Measurements from ENCODE around the gene SLC66A3.

The SLC66A3 gene

DNA sequence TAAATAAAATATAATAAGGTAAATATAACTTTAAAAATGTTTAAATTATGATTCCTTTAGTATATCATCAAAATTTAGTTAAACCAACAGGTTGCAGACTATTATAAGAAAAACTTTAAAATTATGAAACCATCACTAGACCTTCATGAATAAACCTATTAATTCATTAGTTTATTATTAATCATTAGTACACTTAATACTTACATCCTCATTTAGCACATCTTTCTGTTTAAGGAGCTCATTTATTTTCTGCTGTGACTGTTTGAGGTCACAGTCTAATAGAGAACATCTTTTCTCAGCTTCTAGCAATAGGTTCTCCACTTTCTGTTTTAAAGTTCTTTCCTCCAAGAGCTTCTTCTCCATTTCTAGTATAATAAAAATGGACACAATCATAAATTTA, 52.8 kb downstream of the SLC66A3 start:
- TF ChIP-seq, protein P1, sequence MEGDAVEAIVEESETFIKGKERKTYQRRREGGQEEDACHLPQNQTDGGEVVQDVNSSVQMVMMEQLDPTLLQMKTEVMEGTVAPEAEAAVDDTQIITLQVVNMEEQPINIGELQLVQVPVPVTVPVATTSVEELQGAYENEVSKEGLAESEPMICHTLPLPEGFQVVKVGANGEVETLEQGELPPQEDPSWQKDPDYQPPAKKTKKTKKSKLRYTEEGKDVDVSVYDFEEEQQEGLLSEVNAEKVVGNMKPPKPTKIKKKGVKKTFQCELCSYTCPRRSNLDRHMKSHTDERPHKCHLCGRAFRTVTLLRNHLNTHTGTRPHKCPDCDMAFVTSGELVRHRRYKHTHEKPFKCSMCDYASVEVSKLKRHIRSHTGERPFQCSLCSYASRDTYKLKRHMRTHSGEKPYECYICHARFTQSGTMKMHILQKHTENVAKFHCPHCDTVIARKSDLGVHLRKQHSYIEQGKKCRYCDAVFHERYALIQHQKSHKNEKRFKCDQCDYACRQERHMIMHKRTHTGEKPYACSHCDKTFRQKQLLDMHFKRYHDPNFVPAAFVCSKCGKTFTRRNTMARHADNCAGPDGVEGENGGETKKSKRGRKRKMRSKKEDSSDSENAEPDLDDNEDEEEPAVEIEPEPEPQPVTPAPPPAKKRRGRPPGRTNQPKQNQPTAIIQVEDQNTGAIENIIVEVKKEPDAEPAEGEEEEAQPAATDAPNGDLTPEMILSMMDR (IDR thresholded peaks at IDR 0.05; ENCODE audit: control extremely low read depth, extremely low read depth, low read depth, missing control alignments), result no peak
- CTCF ChIA-PET, result interaction anchor here (1.0 to 1.4 kb wide), 2 partner anchors 9 to 11 kb away, joined by 3 to 6 read pairs; no protein-coding TSS in a partner anchor
- POLR2A ChIA-PET, result no interaction called here
- DNase-seq (ENCODE audit: extremely low spot score), result no peak

DNA sequence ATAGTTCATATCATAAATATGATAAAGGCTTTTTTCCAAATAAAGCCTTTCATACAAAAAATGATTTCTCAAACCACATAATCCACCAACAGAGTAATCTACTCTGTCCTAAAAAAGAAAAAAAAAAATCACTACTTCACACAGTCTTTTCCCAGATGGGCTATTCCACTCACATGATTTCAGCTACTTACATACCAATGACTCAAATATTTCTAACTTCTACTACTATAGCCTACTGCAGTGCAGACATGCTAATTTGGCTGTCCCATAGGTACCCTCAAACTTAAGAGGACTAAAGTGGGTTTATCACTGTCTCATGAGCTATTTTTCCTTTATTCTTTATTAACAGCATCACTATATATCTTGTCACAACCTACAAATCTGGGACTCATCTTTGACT, 57.4 kb downstream of the SLC66A3 start:
- TF ChIP-seq, protein P1 (IDR thresholded peaks at IDR 0.05; ENCODE audit: control extremely low read depth, extremely low read depth, low read depth, missing control alignments), result no peak
- no peak for DNase-seq (ENCODE audit: extremely low spot score)
- ChIA-PET POLR2A (no interaction called here), CTCF (interaction anchor here (1.1 to 1.7 kb wide), 5 partner anchors 8 to 80 kb away, joined by 3 to 5 read pairs (median 3); no protein-coding TSS in a partner anchor)

DNA sequence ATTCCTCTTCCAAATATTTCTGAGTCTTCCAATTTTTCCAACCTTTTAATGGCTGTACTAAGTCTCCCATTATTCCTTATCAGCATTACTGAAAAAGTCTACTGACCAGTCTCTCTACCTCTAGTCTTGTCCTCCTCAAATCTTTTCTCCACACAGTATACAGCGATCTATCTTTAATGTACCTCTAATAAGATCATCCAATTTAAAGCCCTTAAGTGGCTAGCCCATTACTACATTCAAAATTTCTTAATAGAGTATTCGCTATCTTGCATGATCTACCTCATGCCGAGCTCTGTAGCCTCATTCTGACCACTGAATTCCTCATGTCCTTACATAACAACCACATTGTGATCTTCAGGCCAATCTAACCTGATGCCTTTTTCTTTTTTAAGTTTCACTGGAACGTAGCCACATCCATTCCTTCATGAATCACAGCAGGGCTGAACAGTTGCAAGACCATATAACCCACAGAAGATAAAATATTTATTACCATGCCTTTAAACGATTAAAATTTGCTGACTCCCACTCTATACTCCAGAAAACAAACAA, 57.9 kb downstream of the SLC66A3 start:
- no peak for DNase-seq (ENCODE audit: extremely low spot score)
- ChIA-PET CTCF (no interaction called here), POLR2A (no interaction called here)
- TF ChIP-seq, protein P1 (IDR thresholded peaks at IDR 0.05; ENCODE audit: control extremely low read depth, extremely low read depth, low read depth, missing control alignments), result no peak

DNA sequence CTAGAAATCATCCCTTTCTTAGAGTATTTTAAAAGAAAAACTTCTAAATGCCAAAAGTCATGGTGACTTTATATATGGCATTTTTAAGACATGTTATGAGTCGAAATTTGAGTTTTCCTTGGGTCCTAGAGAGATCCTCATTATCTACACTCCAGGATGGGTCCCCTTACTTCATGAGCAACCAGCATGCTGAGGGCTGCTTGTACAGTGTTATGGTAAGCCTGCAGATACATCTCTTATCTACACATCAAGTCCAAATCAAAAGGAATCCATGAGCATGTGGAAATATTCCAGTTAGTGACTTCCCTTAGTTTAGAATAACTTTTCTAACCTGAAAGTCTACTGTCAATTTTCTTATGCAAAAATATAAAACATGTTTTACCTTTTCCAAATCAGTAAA, 58.7 kb downstream of the SLC66A3 start:
- TF ChIP-seq, protein P1 (IDR thresholded peaks at IDR 0.05; ENCODE audit: control extremely low read depth, extremely low read depth, low read depth, missing control alignments), result no peak
- ChIA-PET POLR2A (no interaction called here), CTCF (interaction anchor here (2.0 kb wide), 1 partner anchor 10 kb away, joined by 8 read pairs; no protein-coding TSS in a partner anchor)
- DNase-seq (ENCODE audit: extremely low spot score), result no peak

DNA sequence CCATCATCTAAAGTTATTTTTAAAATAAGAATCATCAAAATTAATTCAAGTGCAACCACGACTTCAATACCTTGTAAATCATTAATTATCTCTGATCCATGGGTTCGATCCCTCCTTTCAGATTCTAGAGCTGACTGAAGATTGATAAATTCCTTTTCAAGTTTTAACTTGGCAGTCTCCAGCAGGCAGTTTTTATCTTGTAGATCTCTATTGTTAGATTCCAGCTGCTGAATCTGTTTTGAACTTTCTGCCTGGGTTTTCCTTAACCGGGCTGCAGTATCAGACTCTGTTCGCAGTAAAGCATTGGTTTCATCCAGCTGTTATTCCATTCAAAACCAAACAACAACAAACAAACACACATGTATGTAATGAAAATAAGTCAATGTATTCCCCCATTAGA, 59.5 kb downstream of the SLC66A3 start:
- CTCF ChIA-PET, result interaction anchor here (2.0 kb wide), 1 partner anchor 10 kb away, joined by 8 read pairs; no protein-coding TSS in a partner anchor
- POLR2A ChIA-PET, result no interaction called here
- TF ChIP-seq, protein P1 (IDR thresholded peaks at IDR 0.05; ENCODE audit: control extremely low read depth, extremely low read depth, low read depth, missing control alignments), result no peak
- DNase-seq (ENCODE audit: extremely low spot score), result no peak

DNA sequence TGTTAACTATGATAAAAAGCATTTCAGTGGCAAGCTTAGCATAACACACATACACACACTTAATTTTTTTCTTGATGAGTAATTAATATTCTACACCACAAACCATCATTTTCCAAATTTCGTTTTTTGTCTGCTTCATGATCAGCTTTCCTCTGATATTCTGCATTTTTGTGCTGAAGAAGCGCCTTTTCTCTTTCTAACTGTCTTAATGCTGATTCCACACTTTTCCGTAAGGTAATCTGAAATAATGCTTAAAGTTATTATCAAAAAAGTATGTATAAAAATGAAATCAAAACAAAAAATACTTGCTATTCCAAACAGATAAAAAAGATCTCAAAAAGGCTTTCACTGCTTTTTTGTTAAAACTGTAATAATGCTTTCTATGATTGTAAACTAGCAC, 60.1 kb downstream of the SLC66A3 start:
- ChIA-PET CTCF (interaction anchor here (2.0 to 2.5 kb wide), 2 partner anchors 9 to 13 kb away, joined by 7 to 8 read pairs; no protein-coding TSS in a partner anchor), POLR2A (no interaction called here)
- no peak for DNase-seq (ENCODE audit: extremely low spot score)

More for the DNA sequence above, 60.1 kb downstream of the SLC66A3 start:
- TF ChIP-seq, protein P1 (IDR thresholded peaks at IDR 0.05; ENCODE audit: control extremely low read depth, extremely low read depth, low read depth, missing control alignments), result no peak

Measured in GM10248 (cell line).